ENCODE data around the gene RP2.

Gene RP2

DNA sequence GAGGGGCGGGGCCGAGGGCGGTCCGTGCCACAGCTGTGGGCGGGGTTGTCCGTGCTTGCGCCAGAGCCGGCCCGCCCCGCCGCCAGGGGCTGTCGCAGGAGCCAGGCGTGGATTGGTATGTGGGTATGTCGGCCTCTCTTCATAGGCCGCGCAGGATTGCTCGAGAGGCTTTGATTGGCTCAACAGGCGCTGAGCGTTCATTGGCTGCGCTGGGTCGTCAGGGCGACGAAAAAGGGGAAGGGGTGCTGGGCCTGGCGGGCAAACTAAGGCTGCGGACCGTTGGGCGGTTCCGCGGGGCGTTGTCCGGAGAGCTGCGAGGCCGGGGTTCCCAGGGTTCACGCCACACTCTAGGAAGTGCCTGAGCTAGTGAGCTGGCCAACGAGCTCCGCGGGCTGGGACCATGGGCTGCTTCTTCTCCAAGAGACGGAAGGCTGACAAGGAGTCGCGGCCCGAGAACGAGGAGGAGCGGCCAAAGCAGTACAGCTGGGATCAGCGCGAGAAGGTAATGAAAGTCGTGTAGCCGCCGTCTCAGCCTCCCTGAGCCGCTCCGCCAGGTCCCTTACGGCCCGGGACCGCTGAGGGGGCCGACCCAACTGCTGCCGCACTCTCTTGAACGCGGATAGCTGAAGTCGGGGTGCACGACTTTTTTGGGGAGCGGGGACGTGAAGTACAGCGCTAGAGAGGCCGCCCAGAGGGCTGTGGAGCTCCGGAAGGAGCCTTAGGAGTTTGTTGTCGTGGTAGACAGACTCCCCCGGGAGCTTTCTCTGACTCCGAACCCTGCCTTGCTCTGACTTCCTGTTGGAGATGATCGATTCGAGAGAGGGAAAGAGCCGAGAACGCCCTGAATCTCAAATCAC is at the start of gene RP2:
RP2 (plus strand) TSS at position 343 of the 857 bp plus-strand sequence; CDS start at position 401, 58 bp downstream.
- peak; percentile 95 for DNase-seq

DNA sequence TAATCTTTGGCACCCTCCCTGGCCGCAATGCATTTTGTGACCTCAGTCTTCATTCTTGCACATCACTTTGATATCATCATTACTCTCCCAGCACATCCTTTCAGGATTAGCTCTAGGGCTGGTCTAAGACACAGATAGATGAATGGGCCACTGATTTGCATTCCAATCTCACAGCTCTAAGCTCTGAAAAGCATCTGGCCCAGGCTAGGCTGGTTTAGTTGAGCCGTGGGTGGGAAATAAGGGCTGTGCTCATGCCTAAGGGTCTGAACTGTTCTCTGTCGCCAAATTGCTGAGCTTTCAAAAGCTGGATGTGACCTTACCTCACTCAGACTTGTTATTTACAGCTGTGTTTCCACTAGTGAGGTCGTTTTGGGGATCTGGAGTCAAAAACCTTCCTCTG is 47.9 kb upstream of the RP2 start:
- no peak for DNase-seq

DNA sequence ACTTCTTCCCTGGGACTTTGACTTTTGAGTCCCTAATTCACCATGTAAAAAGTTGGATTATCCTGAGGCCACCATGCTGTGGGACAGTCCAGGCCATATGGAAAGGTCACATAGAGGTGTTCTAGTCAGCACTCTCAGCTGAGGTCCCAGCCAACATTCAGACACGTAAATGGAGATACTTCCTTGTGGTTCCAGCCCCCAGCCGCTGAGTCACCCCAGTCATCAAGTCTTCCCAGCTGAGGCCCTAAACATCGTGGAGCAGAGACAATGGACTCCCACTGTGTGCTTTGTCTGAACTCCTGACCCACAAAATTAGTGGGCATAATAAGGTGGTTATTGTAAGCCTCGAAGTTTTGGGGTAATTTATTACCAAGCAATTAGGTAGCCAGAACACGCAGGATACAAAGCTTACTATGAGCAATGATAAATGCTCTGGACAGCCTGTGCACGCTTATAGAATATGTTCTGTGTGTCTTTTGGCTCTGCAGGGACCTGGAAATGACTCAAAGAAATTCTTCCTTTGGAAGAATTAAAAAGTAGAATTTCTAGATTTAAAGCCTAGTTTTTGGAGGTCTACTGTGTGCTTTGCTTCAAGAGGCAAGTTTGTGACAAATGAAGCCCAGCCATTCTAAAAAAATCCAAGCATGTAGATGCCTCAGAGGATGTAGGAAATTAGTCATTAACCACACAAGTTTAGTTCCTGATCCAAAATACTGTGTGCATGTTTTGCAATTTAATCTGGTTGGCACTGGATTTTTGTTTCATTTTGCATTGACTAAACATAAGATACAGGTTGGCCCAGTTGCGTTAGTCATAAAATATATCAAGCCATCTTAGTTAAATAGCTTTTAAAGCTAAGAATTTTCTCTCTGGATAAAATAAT is 44.7 kb upstream of the RP2 start:
- DNase-seq, result peak; percentile 80

DNA sequence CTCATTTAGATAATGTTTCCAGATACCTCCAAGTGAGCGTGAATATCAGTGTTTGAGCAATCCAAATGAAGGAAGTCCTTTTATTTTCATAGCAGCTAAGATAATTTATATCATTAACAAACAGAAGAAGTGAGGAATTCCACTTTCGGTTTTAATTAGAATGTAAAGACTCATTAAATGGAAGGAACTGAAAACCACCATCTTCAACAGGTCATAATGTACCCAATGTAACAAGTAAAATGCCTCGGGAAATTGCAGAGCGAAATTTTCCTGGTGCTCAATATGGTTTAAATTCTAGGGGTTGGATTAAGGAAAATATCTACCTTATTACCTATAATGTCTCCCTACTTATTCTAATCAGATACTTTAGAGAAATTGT is 44.0 kb upstream of the RP2 start:
- DNase-seq, result peak; percentile 41

DNA sequence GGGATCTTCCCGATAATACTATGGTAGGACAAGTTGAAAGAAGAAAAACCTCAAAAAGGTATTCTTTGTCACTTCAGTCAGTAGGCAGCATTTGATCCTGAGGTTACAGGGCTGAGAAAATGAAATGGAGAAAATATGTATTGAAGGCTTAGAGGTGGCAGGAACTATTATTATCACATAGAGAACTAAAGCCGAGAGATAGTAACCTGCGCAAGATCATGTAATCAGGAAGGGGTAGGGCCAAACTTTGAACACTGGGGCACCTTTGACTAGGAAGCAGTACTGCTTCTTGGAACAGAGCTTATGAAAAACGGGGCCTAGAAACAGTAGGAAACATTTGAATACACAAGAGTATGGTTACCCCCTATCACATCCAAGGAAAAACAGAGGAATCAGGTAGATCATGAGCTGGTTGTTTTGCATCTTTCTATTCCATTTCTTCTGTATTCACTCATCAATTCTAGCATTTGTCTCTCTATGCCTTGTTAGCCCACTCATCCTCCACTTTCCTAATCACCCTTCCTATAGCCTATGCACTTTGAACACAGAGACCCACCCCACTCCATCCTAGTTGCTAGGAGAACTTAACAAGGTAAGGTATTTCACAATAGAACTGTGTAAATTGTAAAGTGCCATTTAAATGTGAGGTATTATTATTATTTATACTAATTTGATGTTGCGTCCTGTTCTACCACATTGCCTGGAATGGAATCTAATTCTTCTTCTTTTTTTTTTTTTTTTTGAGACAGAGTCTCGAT is 43.3 kb upstream of the RP2 start:
- DNase-seq, result no peak

DNA sequence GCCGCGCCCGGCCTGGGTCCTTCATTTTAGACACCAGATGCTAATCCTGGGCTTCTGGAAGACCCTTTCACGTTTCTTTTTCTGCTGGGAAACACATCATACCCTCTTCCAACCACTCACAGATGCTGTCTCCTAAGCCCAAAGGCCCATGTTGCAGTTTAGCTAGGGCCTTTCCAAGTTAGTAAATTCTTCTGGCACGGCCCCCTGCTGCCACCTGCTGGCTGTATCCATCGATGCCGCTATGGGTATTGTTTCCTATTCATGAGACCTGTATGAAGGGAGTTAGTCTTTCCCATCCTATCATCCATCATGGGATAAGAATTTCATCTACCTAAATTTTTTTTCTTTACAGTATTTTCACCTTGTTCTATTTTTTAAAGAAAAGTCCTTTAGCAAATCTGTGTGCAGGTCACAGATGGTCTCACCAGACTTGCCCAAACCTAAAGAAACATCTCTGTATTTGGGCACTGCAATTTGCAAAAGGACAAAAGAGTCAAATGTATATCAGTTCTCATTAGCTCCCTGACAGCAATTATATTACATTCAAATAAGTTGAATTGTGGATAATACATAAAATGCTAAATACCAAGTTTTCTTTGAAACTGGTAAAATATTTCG is 40.2 kb upstream of the RP2 start:
- peak; percentile 76 for DNase-seq

DNA sequence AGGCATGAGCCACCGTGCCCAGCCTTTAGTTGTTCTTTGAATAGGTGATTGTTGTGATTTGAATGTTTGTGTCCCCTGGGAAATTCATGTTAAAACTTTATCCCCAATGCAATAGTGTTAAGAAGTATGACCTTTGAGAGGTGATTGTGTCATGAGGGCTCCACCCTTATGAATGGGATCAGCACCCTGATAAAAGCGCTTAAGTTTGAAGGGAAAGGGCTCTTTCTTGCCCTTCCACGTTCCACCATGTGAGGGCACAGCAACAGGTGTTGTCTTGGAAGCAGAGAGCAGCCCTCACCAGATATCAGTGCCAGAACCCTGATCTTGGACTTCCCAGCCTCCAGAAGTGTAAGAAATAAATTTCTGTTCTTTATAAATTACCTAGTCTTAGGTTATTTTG is 33.7 kb upstream of the RP2 start:
- no peak for DNase-seq

DNA sequence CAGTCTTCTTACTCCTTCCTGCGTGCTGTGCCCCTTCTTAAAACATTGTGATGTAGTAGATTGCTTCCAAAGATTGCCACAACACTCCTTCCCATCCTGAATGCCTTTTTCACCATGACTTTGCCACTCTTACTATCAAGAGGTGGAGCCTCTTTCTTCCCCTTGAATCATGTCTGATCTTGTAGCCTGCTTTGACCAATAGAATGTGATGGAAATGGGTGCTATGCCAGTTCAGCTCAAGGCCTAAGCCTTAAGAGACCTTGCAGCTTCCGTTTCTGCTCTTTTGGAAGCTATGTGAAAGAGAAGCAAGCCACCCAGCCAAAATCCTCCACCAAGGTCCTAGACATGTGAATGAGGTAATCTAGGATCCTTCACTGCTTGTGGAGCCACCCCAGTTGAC is 31.6 kb upstream of the RP2 start:
- DNase-seq, result no peak

DNA sequence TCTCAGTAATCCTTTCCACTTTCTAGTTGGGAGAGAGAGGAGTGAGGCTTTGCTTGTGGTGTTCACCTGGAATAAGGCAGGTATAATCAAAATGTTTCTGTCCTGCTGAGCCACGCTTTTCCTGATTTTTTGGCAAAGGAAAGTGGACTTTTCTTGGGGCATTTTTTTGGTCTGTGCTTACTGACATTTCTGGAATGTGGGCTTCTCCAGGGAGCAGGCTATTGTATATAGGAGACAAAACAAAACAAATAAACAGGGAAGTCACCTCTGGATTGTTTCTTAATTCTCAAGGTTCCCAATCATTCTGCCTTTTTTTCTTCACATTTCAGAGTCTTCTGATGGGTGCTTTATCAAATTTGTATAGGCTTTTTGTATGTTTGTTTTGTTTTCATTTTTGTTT is 25.7 kb upstream of the RP2 start:
- no peak for DNase-seq

DNA sequence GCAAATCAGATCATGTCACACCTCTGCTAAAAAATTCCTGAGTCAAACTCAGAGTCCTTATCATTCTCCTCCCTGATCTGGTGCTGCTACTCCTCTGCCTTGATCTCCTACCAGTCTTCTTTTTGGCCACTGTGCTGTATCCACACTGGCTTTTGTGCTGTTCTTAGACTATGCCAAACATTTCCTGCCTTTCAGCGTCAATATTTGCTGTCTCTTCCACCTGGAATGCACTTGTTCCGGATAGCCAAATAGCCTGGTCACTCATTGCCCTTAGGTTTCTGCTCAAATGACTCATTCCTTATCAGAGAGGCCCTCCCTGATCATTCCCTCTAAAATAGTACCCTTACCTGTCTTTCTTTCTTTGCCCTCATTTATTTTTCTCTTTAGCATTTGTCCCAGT is 24.4 kb upstream of the RP2 start:
- DNase-seq, result no peak

DNA sequence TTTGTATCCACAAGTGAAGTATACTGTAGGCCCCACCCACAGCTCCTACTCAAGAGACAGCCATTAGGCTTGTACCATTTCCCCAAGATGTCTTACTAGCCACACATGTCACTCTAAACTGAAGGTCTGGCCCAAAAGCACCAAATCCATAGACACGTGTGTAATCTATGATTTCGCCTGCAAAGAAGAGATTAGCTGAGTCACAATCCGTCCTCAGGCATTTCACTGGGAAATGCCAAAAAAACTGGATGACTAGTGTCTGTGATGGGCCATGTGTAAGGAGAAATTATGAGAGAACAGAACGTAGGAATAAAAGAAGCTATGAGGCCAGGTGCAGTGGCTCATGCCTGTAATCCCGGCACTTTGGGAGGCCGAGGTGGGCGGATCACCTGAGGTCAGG is 21.9 kb upstream of the RP2 start:
- no peak for DNase-seq

DNA sequence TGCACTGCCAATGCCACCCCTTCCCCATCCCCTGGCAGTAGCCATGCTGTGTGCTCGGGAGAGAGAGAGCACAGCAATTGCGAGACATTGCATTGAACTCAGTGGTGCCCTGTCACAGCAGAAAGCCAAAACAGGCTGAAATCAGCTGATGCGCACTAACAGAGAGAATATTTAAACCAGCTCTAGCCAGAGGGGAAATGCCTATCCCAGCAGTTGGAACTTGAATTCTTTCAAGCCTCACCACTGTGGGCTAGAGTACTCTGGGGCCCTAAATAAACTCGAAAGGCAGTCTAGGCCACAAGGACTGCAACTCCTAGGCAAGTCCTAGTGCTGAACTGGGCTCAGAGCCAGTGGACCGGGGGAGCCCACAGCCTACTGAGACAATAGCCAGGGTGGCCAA is 17.7 kb upstream of the RP2 start:
- no peak for DNase-seq

DNA sequence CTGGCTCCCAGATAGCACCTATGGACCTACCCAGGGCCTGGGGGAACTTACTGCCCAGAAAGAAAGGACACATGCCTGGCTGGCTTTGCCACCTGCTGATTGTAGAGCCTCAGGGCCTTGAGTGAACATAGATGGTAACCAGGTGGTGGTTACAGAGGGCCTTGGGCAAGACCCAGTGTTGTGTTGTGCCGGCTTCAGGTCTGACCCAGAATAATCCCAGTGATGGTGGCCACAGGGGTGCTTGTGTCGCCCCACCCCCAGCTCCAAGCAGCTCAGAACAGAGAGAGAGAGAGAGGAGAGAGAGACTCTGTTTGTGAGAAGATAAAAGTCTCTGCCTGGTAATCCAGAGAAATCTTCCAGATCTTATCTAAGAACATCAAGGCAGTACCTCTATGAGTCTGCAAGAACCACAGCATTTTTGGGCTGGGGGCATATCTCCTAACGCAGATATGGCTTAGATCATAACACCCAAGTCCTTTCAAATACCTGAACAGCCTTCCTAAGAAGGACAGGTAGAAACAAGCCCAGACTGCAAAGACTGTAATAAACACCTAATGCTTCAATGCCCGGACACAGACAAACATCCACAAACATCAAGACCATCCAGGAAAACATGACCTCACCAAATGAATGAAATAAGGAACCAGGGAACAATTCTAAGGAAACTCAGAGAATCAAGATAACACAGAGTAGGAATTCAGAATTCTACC is 16.3 kb upstream of the RP2 start:
- DNase-seq, result no peak

DNA sequence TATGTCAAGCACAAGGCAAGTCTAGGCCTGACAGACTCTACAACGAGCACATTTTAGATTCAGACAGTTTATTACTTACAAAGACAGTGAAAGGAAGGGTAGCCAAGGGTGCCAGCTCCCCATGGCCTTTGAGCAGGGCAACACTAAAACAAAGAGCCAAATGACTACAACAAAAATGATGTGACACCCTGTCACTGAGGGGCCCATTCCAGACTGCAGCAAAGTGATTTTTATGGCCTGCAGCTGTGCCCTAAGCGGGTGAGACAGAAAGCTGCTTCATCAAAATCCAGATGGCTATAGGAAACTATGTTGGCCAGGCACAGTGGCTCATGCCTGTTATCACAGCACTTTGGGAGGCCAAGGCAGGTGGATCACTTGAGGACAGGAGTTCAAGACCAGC is 13.4 kb upstream of the RP2 start:
- no peak for DNase-seq

DNA sequence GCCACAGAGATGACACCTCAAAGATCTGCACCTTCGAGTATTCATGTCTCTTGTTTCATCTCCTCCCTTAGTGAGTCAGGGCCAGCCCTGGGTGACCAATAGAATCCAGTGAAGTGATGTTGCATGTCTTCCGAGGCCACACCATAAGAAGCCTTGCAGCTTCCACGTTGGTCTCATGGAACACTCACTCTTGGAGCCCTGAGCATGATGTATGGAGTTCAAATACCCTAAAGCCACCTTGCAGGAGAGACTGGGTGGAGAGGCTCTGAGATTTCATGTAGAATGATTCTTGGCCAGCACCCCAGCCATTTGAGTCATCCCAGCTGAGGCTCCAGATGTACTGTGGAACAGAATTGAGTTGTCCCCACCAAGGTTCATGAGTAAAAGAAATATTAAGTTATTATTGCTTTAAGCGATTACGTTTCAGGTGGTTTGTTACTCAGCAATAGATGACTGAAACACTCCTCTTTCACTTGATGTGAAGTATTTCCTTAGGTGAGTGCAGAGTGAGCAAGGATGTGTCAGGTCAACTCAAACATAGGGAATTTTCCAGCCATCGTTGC is 5.0 kb upstream of the RP2 start:
- DNase-seq, result no peak

DNA sequence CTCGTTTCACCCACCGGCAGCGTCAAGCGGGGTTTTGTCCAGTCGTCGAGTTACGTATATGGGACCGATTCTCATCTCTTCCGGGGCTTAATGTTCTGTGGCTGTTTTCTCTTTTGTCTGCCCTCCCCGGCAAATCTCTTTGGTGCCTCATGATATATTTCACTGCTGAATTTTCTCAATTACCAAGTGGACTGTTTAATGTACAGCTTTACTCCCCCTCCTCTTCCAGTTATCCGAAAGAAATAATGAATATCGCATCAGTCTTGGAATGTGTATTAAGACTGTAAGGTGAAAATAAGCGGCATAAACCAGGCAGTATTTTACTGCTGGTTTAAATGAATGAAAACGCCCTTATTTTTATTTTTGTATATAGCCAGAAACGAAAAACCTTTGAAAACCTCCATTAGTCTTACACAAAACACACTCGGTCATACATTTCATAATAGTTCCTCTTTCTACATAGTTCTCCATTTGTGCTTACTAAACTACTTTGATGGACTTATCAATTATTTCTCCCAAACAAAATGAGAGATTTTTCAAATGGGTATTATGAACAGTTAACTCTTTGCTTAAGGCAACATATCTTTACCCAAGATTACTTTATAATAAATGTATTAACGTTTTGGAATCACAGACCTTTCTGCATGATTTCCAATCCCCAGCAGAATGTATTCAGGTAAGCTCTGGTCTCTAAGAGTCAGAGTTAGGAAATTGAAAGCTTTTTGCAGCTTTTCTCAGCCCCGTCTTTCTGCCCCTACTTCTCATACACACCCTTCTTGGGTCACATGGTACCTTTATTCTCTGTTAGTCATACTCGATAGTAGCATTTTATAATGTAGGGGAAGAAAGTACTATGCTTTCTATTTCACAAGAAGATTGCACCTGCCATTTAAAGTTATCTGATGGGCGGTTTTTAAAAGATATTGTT is 979 bp downstream of the RP2 start:
- DNase-seq, result peak; percentile 40

DNA sequence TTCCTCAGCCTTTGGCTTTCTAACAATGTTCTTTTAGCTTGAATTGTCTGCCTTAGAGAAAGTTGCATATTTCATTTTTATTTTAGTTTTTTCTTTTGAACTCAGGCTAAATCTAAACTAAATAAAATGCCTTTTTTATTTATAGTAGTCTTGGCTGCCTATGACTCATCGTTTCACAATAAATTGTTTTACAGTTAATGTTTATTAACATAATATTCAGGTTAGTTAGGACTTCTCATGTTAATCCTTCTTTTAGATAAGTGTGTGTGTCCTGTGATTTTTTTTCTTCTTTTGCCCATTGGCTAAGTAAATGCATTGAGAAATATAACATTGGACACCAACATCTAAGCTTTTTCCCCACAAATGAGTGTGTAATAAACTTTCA is 1.6 kb downstream of the RP2 start:
- peak; percentile 5 for DNase-seq

DNA sequence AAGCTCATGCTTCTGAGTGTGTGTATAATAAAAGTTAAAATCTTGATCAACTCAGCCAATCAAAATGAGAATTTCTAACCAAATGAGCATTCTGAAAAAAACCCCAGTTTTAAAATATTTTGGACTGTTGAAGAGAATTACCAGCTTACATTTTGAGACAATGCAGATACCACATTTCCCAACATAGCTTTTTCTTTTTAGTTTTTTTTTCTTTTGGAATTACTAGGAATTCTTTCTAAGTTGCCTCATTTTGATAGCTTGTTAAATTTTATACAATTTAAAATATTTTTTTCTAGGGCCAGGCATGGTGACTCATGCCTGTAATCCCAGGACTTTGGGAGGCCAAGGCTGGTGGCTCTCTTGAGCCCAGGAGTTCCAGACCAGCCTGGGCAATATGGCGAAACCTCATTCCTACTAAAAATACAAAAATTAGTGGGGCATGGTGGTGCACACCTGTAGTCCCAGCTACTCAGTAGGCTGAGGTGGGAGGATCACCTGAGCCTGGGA is 2.2 kb downstream of the RP2 start:
- no peak for DNase-seq

DNA sequence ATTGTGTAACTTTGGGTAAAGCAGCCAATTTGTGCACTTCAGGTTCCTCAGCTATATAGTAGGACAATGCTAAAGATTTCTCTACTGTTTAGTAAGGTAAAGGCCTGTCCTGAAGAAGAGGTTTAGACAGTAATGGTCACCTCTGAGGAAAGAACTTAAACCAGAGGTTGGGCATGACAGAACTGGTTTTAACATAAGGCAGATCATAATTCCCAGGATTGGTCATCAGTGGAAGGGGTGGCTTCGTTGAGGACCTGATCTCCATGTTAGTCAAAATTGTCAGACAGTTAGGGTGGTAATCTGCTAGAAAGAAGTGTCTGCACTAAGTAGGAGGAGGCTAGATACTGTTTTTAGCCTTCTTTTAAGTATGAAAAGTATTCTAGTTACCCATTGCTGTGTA is 4.1 kb downstream of the RP2 start:
- no peak for DNase-seq

DNA sequence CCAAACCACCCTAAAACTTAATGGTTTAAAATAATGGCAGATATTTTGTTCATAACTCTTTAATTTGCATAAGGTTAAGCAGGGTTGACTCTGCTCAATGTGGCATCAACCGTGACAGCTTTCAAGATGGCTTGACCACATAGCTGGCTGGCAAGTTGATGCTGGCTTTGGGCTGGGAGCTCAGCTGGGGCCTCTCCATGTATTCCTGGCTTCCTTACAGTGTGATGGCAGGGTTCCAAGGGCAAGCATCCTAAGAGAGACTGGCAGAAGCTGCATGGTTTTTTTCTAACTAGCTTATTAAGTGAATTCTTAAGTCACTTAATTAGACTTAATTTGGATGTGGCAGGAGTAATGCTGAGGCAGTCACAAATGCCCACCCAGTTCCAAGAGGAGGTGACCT is 4.5 kb downstream of the RP2 start:
- no peak for DNase-seq

DNA sequence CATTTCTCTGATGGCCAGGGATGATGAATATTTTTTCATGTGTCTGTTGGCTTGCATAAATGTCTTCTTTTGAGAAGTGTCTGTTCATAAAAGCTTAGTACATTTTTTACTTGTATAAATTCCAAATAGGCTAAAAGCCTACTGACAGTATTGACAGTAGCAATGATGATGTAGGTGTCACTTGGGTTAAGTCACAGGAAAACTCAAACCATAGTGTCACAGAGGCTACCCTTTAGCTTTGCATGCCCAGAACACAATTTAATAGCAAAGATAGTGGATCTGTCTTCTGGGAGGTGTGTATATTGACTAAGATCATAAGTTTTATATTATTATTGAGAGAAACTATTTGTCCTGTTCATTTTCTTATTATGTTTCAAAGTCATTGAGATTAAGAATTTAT is 8.1 kb downstream of the RP2 start:
- no peak for DNase-seq

Measured in suppressor macrophage treated with lipopolysaccharide for 4 hours (primary cell).